Cardiac muscle cell (in vitro differentiated cells and primary cell): ENCODE measurements around the gene PRKG1. TPM values are rescaled to one million over a fixed set of nuclear protein-coding genes. Genes with fewer than 3 reads are reported as not detected.
A peak's percentile ranks its signal among the peaks of the same experiment; 100 is the strongest.
"Not testable (repeated sequence)": the region's sequence is repeated elsewhere in the genome, so short reads cannot be mapped to it uniquely, and the experiment has no call there.

Experiments
- DNase-seq, 2 donors: peaks; one replicate each; pipeline versions ENCODE4 v3.0.0 to v3.0.0-alpha.2; 2010 to 2017; ENCODE audit warnings: low read depth in 1 of 2, low spot score in 1 of 2
- H3K27ac ChIP-seq: fragments of 200-600 bp; sonication (generic); 2 replicates; pipeline ENCODE4 v1.5.1; 2016
- H3K27me3 ChIP-seq: fragments of 200-600 bp; sonication (generic); 2 replicates; pipeline ENCODE4 v1.6.0; 2016; ENCODE audit warnings: control low read depth
- H3K36me3 ChIP-seq: fragments of 200-600 bp; sonication (generic); 2 replicates; pipeline ENCODE4 v1.5.1; 2016; ENCODE audit warnings: control low read depth
- H3K4me1 ChIP-seq: fragments of 200-600 bp; sonication (generic); 2 replicates; pipeline ENCODE4 v1.8.1; 2017; ENCODE audit warnings: low read depth, mild to moderate bottlenecking, mixed run types
- H3K4me3 ChIP-seq: fragments of 200-600 bp; sonication (generic); 2 replicates; pipeline ENCODE4 v1.5.1; 2016; ENCODE audit warnings: mild to moderate bottlenecking
- H3K9me3 ChIP-seq: fragments of 200-600 bp; sonication (generic); 2 replicates; pipeline ENCODE4 v1.5.1; 2017; ENCODE audit warnings: low read depth, mild to moderate bottlenecking, control low read depth
- polyA plus RNA-seq: library from polyadenylated mRNA; unstranded; fragments of >200 nt; fragmentation: Nextera tagmentation; extraction: Ambion mirVana; gene quantifications from 2 replicates; pipeline ENCODE4 v1.2.1, GENCODE V29; 2016
- total RNA-seq: library from RNA; depleted of rRNA; stranded (reverse); fragments of >200 nt; gene quantifications from 2 replicates; pipeline ENCODE4 v1.2.3, GENCODE V29; 2016
- TF ChIP-seq, protein P1 (sequence below): IDR thresholded peaks from 2 replicates; pipeline ENCODE4 v1.5.1; 2012; ENCODE audit warnings: low read depth, mild to moderate bottlenecking, low read length

PRKG1 gene
- total and polyA plus RNA-seq, 2 experiments from 2014 or later, result 2.9 to 13.3 TPM

DNA sequence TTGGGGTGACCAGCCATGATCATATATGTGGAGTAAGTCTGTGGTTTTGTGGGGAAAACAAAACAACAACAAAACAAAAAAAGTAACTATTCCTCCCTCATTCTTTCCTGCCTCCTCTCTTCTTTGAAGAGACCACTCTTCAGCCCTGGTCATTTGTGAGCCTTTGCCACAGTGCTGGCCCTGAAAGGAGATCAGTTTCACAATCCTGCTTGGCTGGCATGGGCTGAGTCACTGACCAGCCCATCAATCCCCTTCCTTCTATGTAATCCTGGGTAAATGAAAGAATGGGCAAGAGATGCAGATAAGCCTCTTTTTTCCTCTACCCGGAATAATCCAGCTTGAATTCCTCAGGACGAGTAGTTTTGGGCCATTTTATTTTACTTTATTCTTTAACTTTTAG lies 611.5 kb downstream of the PRKG1 start:
- Histone ChIP-seq H3K4me1 (no peaks in the 10 kb centered on the region), H3K36me3 (no peaks in the 10 kb centered on the region), H3K27ac (no peak overlapping the region), H3K27me3 (no peaks in the 10 kb centered on the region), H3K9me3 (no peaks in the 10 kb centered on the region), H3K4me3 (no peak overlapping the region)
- peak in 1 of 2 donors; percentile 51 for DNase-seq
- TF ChIP-seq, protein P1, sequence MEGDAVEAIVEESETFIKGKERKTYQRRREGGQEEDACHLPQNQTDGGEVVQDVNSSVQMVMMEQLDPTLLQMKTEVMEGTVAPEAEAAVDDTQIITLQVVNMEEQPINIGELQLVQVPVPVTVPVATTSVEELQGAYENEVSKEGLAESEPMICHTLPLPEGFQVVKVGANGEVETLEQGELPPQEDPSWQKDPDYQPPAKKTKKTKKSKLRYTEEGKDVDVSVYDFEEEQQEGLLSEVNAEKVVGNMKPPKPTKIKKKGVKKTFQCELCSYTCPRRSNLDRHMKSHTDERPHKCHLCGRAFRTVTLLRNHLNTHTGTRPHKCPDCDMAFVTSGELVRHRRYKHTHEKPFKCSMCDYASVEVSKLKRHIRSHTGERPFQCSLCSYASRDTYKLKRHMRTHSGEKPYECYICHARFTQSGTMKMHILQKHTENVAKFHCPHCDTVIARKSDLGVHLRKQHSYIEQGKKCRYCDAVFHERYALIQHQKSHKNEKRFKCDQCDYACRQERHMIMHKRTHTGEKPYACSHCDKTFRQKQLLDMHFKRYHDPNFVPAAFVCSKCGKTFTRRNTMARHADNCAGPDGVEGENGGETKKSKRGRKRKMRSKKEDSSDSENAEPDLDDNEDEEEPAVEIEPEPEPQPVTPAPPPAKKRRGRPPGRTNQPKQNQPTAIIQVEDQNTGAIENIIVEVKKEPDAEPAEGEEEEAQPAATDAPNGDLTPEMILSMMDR, result no peak

DNA sequence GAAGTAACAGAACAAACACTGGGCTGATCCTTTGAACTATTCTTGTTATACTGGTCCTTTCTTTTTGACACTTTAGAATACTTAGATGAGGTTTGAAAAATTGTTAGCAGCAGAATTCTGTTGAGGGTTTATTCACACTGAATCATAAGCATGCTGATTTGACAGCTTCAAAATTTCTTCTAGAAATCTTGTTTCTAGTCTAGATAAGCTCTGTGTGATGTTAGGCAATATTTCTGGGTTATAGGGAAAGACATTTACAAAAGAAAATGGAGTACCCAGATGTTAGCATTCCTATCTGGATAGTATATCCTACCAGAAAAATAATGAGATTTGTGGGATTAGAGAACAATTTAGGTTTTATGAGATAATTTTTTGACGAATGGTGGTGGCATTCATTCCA lies 613.0 kb downstream of the PRKG1 start:
- Histone ChIP-seq H3K36me3 (no peaks in the 10 kb centered on the region), H3K27me3 (no peaks in the 10 kb centered on the region), H3K9me3 (no peaks in the 10 kb centered on the region), H3K4me3 (no peak overlapping the region), H3K27ac (no peak overlapping the region), H3K4me1 (no peaks in the 10 kb centered on the region)
- peak in 1 of 2 donors; percentile 53 for DNase-seq
- TF ChIP-seq, protein P1, result no peak

DNA sequence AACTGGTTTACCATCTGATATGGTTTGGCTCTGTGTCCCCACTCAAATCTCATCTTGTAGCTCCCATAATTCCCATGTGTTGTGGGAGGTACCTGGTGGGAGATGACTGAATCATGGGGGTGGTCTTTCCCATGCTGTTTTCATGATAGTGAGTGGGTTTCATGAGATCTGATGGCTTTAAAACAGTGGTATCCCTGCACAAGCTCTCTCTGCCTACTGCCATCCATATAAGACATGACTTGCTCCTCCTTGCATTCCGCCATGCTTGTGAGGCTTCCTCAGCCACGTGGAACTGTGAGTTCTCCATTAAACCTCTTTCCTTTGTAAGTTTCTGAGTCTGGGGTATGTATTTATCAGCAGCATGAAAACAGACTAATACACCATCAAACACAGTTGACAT lies 614.5 kb downstream of the PRKG1 start:
- H3K4me1 ChIP-seq, DNase-seq, H3K36me3 ChIP-seq, H3K27ac ChIP-seq, H3K4me3 ChIP-seq, H3K9me3 ChIP-seq, H3K27me3 ChIP-seq: not testable (repeated sequence)

DNA sequence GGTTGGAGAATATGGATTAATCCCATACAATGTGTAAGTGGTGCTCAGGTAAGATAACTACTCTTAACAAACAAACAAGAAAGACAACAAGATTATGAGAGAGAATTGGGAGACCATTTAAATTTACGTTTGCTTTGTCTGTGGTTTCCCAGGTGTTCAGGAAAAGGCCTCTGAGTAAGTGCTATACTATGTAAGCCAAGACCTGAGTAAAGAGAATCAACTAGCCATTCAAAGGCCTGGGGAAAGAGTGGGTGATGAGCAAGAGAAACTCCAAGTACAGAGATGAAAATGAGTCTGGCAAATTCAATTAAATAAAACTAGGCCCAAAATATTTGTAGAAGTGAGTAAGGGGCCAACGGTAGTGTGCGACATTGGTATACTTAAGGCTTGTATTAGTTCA lies 615.2 kb downstream of the PRKG1 start:
- Histone ChIP-seq H3K4me1 (no peaks in the 10 kb centered on the region), H3K27ac (no peak overlapping the region), H3K27me3 (no peaks in the 10 kb centered on the region), H3K4me3 (no peak overlapping the region), H3K36me3 (no peaks in the 10 kb centered on the region), H3K9me3 (no peaks in the 10 kb centered on the region)
- DNase-seq, result no peak
- TF ChIP-seq, protein P1, result no peak

DNA sequence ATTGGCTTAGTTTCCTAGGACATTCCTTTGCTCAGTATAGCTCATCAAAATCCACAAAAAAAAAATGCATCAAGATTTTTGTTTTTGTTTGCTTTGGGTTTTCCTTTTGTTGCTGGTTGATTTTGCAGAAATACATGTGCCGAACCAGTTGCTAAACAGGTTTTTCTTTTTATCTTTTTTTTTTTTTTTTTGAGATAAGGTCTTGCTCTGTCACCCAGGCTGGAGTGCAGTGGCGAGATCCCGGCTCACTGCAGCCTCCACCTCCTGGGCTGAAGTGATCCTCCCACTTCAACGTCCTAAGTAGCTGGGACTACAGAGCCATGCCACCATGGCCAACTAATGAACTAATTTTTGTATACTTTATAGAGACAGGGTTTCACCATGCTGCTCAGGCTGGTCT lies 616.8 kb downstream of the PRKG1 start:
- Histone ChIP-seq H3K4me3 (no peak overlapping the region), H3K4me1 (no peaks in the 10 kb centered on the region), H3K27me3 (no peaks in the 10 kb centered on the region), H3K27ac (no peak overlapping the region), H3K9me3 (no peaks in the 10 kb centered on the region), H3K36me3 (no peaks in the 10 kb centered on the region)
- no peak for DNase-seq
- TF ChIP-seq, protein P1, result no peak

DNA sequence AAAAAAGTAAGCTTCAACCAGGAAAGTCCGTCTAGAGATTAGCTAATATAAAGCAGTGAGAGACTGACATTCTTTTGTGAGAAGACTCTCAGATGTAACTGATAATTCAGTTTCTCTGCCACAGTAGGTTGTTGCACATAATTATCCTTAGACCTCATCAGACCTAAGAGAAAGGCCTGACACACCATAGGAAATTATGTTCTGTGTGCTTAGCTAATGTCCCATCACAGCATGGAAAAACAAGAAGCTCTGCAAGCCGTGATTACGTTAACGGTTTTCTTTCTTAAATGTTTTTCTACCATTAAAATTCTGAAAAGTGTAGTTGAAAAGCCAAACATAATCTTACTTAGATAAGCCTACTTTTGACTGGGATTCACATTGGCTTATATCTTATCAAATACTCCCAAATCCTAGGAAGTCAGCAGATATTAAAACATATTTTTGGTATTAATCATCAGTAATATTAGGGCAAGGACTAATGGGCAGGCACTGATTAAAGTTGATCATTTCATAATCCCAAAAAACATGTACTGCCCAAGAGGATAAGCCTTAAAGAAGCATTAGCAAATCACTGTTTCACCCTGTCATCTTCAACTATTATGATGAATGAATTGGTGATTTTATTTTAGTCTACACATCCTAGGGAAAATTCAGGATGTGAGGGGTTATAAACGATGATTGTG lies 619.9 kb downstream of the PRKG1 start:
- H3K9me3 ChIP-seq, result no peaks in the 10 kb centered on the region
- H3K4me1 ChIP-seq, result peaks cover 9% of the 10 kb centered on the region
- peak in 1 of 2 donors; percentile 44 for DNase-seq
- no peak overlapping the region for H3K4me3 ChIP-seq
- no peaks in the 10 kb centered on the region for H3K27me3 ChIP-seq
- no peak overlapping the region for H3K27ac ChIP-seq
- TF ChIP-seq, protein P1, result no peak
- no peaks in the 10 kb centered on the region for H3K36me3 ChIP-seq
